GM21447 (cell line): Measurements from ENCODE around the gene ACTG2.
"Not testable (repeated sequence)": the region's sequence is repeated elsewhere in the genome, so short reads cannot be mapped to it uniquely, and the experiment has no call there.

ENCODE experiments used
- ATAC-seq: cut with Tn5 transposase; IDR thresholded peaks from one replicate; pipeline ENCODE4 v1.9.1; 2021; ENCODE audit not compliant: unreplicated experiment

ACTG2 gene

DNA sequence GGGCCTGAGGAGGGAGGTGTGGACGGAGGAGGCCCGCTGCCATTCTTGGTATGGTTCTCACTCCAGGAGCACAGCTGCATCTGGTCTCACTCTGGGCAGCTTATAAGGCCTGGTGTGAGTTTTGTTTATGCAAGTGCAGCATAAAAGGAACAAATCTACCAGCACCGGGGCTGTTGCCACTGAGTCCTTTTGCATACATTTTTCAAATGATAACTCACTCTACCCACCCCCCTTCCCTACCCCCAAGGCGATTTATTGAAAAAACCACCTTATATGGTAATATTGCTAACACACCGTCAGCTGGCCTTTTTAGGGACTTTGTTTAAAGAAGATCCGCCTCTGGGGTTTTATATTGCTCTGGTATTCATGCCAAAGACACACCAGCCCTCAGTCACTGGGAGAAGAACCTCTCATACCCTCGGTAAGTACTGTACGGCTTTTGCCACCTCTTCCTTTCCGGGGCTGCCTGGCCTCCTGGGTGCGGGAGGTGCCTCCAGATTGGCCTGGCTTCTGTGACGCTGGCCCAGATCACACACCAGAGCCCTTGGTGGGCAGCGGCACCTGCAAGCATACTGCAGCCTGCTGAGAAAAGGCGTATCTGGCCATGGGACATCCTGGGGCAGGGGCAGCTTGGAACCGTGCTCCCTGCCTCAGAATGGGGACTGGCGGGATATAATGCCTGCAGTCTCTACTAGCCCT, at the start of gene ACTG2:
Gene ACTG2, plus strand, starts transcription at position 378 of the 699 bp plus-strand sequence. CDS start 8,304 bp downstream, outside the sequence.
- ATAC-seq = no peak

GRCh38 chr2:73844087-73844486, 48.7 kb upstream of the ACTG2 start:
- no peak for ATAC-seq

GRCh38 chr2:73850009-73850408, 42.8 kb upstream of the ACTG2 start:
- ATAC-seq = no peak

GRCh38 chr2:73851274-73851673, 41.5 kb upstream of the ACTG2 start:
- no peak for ATAC-seq

GRCh38 chr2:73852020-73852419, 40.8 kb upstream of the ACTG2 start:
- no peak for ATAC-seq

DNA sequence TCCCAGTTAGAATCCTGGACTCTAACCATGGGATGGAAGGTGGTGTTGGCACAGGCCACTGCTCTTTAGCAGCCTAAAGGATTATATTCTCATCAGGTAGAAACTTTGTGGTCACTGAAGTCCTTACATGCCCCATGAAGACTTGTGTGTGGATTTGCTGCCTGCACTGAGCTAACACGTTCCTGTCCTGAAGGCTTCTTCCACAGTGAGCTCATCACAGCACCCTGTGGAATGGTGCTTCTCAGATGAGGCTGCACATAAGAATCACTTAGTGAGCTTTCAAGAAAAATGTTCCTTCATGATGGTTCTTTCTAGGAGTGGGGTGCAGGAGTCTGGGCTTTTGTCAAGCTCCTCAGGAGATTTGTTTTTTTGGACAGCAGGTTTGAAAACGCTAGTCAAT, 37.3 kb upstream of the ACTG2 start:
- ATAC-seq = no peak

- no peak for ATAC-seq
Measured at GRCh38 chr2:73856214-73856613, 36.6 kb upstream of the ACTG2 start.

DNA sequence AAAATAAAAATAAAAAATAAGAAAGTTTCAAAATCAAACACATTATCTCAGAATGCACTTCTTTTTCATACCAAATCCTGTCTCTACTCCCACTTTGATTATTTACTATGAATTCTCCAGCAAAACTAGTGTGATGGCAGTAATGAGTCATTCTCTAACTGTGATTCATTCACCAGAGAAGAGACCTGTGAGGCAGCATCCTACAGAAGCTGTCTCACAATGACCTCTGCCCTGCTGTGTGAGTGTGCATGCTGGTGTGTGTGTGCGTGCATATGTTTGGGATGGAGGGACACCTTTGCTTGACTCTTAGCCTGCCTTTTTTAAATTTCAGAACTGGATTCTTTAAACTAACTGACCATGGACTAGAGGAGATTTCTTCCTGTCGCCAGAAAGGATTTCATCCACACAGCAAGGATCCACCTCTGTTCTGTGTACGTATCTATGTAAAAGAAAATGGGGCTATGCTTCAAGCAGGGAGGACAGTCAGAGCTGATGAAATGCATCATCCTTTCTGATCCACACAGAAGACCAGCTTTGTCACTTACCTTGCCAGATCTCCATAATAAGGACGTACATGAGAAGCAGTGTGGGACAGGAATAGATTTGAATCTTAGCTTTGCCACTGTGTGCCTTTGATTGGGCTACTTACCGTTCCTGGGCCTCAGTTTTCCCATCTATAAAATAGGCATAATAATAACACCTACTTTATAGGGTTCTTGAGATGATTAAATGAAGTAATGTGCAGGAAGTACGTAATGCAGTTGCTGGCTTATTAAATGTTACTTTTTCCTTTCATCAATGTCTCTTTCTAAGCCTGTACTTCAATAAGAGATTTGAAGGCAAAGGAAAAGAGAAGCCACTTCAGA, 32.9 kb upstream of the ACTG2 start:
- no peak for ATAC-seq

- ATAC-seq = no peak
Measured at GRCh38 chr2:73862987-73863386, 29.8 kb upstream of the ACTG2 start.

- no peak for ATAC-seq
Measured at GRCh38 chr2:73868204-73868978, 24.4 kb upstream of the ACTG2 start.

GRCh38 chr2:73870084-73870483, 22.7 kb upstream of the ACTG2 start:
- no peak for ATAC-seq

- no peak for ATAC-seq
Measured at GRCh38 chr2:73877071-73877802, 15.6 kb upstream of the ACTG2 start.

DNA sequence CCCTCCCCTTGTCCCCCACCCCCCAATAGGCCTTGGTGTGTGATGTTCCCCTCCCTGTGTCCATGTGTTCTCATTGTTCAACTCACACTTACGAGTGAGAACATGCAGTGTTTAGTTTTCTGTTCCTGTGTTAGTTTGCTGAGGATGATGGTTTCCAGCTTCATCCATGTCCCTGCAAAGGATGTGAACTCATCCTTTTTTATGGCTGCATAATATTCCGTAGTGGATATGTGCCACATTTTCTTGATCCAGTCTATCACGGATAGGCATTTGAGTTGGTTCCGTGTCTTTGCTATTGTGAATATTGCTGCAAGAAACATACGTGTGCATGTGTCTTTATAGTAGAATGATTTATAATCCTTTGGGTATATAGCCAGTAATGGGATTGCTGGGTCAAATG, 14.8 kb upstream of the ACTG2 start:
- ATAC-seq = not testable (repeated sequence)

DNA sequence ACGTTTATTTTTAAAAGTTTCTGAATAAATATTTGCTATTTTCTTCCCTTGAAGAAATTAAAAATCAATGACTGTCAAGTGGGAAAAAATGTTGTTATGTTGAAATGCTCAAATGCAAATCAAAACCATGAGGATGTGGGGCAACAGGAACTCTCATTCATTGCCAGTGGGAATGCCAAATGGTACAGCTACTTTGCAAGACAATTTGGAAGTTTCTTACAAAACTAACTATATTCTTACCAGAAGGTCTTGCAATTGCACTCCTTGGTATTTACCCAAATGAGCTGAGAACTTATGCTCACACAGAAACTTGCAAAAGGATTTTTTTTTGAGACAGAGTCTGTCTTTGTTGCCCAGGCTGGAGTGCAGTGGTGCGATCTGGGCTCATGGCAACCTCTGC, 7.4 kb upstream of the ACTG2 start:
- no peak for ATAC-seq

DNA sequence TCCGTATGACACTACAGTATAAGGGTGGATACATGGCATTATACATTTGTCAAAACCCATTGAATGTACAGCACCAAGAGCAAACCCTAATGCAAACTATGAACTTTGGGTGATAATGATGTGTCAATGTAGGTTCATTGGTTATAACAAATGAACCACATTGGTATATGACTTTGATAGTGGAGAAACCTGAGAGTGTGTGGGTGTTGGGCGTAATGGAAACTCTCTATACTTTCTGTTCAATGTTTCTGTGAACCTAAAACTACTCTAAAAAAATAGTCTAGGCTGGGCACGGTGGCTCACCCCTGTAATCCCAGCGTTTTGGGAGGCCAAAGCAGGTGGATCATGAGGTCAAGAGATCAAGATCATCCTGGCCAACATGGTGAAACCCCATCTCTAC, 6.5 kb upstream of the ACTG2 start:
- ATAC-seq = no peak

DNA sequence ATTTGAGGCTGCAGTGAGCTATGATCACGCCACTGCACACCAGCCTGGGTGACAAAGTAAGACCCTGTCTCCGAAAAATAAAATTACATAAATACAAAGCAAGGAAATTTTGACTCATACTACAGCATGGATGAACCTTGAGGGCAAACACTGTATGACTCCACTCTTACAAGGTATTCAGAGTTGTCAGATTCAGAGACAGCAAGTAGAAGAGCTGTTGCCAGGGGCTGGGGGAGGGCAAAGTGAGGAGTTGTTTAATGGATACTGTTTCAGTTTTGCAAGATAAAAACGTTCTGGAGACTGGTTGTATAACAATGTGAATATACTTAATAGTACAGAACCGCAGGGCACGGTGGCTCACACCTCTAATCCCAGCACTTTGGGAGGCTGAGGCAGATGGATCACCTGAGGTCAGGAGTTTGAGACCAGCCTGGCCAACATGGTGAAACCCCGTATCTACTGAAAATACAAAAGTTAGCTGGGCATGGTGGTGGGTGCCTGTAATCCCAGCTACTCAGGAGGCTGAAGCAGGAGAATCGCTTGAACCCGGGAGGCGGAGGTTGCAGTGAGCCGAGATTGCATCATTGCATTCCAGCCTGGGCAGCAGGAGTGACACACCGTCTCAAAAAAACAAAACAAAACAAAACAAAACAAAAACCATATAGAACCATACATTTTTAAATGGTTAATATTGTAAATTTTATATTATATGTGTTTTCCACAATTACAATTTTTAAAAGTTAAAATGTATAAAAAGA, 5.0 kb upstream of the ACTG2 start:
- ATAC-seq = not testable (repeated sequence)

DNA sequence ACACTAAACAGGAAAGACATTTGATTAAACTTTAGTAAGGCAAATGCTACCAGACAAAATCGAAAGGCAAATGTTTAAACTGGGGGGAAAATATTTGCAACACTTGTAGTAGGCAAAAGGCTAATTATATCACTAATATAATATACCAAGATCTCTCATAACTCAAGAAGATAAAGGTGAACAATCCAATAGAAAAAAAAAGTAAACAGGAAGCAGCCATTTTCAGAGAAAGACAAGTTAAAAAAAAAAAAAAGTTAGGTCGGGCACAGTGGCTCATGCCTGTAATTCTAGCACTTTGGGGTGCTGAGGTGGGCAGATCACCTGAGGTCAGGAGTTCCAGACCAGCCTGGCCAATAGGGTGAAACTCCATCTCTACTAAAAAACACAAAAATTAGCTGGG, 4.4 kb upstream of the ACTG2 start:
- ATAC-seq = no peak

DNA sequence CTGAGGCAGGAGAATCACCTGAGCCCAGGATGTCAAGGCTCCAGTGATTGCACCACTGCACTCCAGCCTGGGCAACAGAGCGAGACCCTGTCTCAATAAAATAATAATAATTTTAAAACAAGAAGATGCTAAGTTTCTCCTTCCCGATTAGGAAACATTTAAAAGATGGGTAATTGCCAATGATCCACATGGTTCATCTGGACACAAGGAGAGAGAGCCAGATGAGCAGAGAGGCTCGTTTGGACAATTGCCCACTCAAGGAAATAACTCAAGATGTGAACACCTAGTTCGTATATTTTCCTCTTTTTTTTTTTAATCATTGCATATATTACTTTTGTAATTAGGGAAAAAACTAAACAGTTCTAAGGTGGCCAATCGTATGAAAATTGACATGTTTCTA, 3.6 kb upstream of the ACTG2 start:
- ATAC-seq = no peak

GRCh38 chr2:73890301-73891092, 2.3 kb upstream of the ACTG2 start:
- ATAC-seq = no peak
